SU-DHL-6 (cell line): ENCODE measurements around the gene GARIN5B.
A peak's percentile ranks its signal among the peaks of the same experiment; 100 is the strongest.
"Not testable (repeated sequence)": the region's sequence is repeated elsewhere in the genome, so short reads cannot be mapped to it uniquely, and the experiment has no call there.

Source experiments
- H2AFZ ChIP-seq: fragments of 200-600 bp; sonication (generic); 2 replicates; pipeline ENCODE4 v1.6.1; 2014; ENCODE audit warnings: low read depth, mild to moderate bottlenecking, moderate library complexity, mixed read lengths, antibody characterized with exemption, low read length; ENCODE audit not compliant: severe bottlenecking
- H3F3A ChIP-seq: fragments of 200-600 bp; shearing (Covaris generic); 2 replicates; pipeline ENCODE4 v1.6.0; 2016; ENCODE audit warnings: antibody characterized with exemption, mild to moderate bottlenecking; ENCODE audit not compliant: insufficient read depth
- H3K27ac ChIP-seq: fragments of 200-600 bp; sonication (generic); 2 replicates; pipeline ENCODE4 v1.5.1; 2016; ENCODE audit warnings: low read depth, mild to moderate bottlenecking, low read length, moderate library complexity, mixed read lengths
- H3K27me3 ChIP-seq: fragments of 200-600 bp; sonication (generic), shearing (Covaris generic); 2 replicates; pipeline ENCODE4 v1.6.0; 2014; ENCODE audit warnings: mild to moderate bottlenecking, low read length
- H3K36me3 ChIP-seq: fragments of 200-600 bp; sonication (generic); 2 replicates; pipeline ENCODE4 v1.6.1; 2014; ENCODE audit warnings: mild to moderate bottlenecking, low read length, mixed read lengths
- H3K4me2 ChIP-seq: fragments of 300-600, 200-600 bp; shearing (Covaris generic), sonication (generic); 2 replicates; pipeline ENCODE4 v1.6.0; 2014; ENCODE audit warnings: low read length, low read depth, mild to moderate bottlenecking; ENCODE audit not compliant: poor library complexity, severe bottlenecking
- H3K4me3 ChIP-seq: fragments of 200-600 bp; sonication (generic); 2 replicates; pipeline ENCODE4 v1.5.1; 2014; ENCODE audit warnings: antibody characterized with exemption, low read length, mild to moderate bottlenecking, mixed read lengths; ENCODE audit not compliant: insufficient read depth, poor library complexity, severe bottlenecking
- H3K79me2 ChIP-seq: fragments of 200-600 bp; sonication (generic); 2 replicates; pipeline ENCODE4 v1.6.1; 2014; ENCODE audit warnings: mild to moderate bottlenecking, low read length, moderate library complexity; ENCODE audit not compliant: insufficient read depth
- H3K9ac ChIP-seq: fragments of 200-600 bp; sonication (generic); 2 replicates; pipeline ENCODE4 v1.7.0; 2014; ENCODE audit warnings: mild to moderate bottlenecking, low read length
- H3K9me2 ChIP-seq: fragments of 200-600 bp; sonication (generic); replicated peaks from 2 replicates; pipeline ENCODE4 v1.6.1; 2014; ENCODE audit warnings: low read length; ENCODE audit not compliant: insufficient read depth
- H3K9me3 ChIP-seq: fragments of 200-600 bp; sonication (generic); 2 replicates; pipeline ENCODE4 v1.6.1; 2014; ENCODE audit warnings: low read length, mixed read lengths; ENCODE audit not compliant: insufficient read depth
- H4K20me1 ChIP-seq: fragments of 200-600 bp; sonication (generic); 2 replicates; pipeline ENCODE4 v1.6.1; 2014; ENCODE audit warnings: low read depth, mild to moderate bottlenecking, antibody characterized with exemption, low read length, moderate library complexity, mixed read lengths
- EZH2phosphoT487 ChIP-seq: fragments of 200-600 bp; sonication (generic), shearing (Covaris generic); conservative IDR thresholded peaks from 2 replicates; pipeline ENCODE4 v1.6.1; 2018; ENCODE audit warnings: mild to moderate bottlenecking, antibody characterized with exemption, low read length, moderate library complexity, mixed read lengths
- TF ChIP-seq, protein P1 (sequence below): fragments of 200-600 bp; sonication (generic); IDR thresholded peaks from one replicate; pipeline ENCODE4 v1.5.1; 2017; ENCODE audit warnings: antibody characterized with exemption, mild to moderate bottlenecking, low read length, moderate library complexity; ENCODE audit not compliant: insufficient read depth, poor library complexity, severe bottlenecking

Gene GARIN5B

DNA sequence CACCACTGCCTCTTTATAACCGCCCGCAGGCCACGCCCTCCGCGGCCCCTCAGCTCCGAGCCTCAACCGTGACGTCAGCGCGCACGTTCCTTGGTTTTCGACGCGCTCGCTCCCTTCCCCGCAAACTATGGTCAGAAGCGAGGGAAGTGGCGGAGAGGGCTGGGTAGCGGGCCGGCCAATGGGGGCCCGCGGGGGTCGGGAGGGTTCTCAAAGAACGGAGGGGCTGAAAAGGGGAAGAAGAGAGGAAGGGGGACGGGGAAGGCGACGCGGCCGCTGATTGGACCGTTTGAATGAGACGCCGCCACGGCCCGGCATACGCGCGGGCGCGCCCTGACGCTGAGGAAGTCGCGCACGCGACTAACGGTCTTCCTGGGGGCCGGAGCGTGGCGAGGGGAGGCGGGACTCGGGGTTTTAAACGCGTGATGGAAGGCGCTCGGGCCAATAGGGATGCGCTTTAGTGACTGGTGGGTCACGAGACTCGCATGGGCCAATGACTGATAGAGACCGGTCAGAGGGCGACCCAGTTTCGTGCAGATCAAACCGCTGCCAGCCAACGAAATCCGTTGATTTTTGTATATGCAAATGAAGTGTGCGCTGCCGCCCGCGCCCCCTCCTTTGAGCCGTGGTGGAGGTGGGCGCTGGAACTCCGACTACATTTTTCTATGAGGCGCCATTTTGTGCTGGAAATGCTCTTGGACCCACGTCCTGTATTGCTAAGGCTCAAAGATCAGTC lies 44.9 kb upstream of the GARIN5B start:
- H4K20me1 ChIP-seq, result peaks cover 18% of the 10 kb centered on the region
- H3K27ac ChIP-seq, result peak overlapping the region; percentile 97
- H3F3A ChIP-seq, result peaks cover 6% of the 10 kb centered on the region; the same call in 1 of the 2 replicates
- H3K36me3 ChIP-seq, result peaks cover 28% of the 10 kb centered on the region
- peaks cover 22% of the 10 kb centered on the region for H3K79me2 ChIP-seq
- H3K4me2 ChIP-seq, result peak overlapping the region; percentile 68
- 0 out of 2 replicates have a peak, but pooled peaks cover 4% of the 10 kb centered on the region for H3K27me3 ChIP-seq
- H3K4me3 ChIP-seq, result peak overlapping the region; percentile 95
- peak overlapping the region; percentile 49 for H2AFZ ChIP-seq
- peak overlapping the region; percentile 100 for H3K9ac ChIP-seq
- no peak for TF ChIP-seq EZH2phosphoT487
- TF ChIP-seq, protein P1, sequence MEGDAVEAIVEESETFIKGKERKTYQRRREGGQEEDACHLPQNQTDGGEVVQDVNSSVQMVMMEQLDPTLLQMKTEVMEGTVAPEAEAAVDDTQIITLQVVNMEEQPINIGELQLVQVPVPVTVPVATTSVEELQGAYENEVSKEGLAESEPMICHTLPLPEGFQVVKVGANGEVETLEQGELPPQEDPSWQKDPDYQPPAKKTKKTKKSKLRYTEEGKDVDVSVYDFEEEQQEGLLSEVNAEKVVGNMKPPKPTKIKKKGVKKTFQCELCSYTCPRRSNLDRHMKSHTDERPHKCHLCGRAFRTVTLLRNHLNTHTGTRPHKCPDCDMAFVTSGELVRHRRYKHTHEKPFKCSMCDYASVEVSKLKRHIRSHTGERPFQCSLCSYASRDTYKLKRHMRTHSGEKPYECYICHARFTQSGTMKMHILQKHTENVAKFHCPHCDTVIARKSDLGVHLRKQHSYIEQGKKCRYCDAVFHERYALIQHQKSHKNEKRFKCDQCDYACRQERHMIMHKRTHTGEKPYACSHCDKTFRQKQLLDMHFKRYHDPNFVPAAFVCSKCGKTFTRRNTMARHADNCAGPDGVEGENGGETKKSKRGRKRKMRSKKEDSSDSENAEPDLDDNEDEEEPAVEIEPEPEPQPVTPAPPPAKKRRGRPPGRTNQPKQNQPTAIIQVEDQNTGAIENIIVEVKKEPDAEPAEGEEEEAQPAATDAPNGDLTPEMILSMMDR, result no peak
- no peaks in the 10 kb centered on the region for H3K9me2 ChIP-seq
- no peaks in the 10 kb centered on the region for H3K9me3 ChIP-seq

DNA sequence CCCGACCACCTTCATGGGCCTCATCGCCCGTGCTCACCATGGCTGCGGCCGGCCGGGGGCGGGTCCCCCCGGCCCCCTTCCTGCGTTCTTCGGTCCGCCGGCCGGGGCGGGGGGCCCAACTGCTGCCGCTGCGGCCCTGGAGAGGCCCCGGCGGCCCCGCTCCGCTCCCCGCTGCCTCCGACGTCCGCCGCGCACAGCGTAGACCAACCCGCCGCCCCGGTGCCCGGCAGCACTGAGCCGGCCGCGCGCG lies 44.4 kb upstream of the GARIN5B start, which contains the start of gene UBE2S:
Gene UBE2S, minus strand, starts transcription at position 239 of the 250 bp plus-strand sequence. Its CDS starts 199 bp downstream, at position 40.
- Histone ChIP-seq H3K4me3 (peak within 1 kb of the TSS; percentile 95), H3K9ac (peak within 1 kb of the TSS; percentile 100), H2AFZ (peak within 1 kb of the TSS; percentile 49), H4K20me1 (peaks cover 22% of the 10 kb centered on the region), H3K27ac (peak within 1 kb of the TSS; percentile 97), H3K4me2 (peak within 1 kb of the TSS; percentile 68), H3K79me2 (peaks cover 22% of the 10 kb centered on the region), H3K36me3 (peaks cover 32% of the 10 kb centered on the region)
- not testable (repeated sequence) for H3K27me3 ChIP-seq, H3K9me2 ChIP-seq, H3F3A ChIP-seq, H3K9me3 ChIP-seq

DNA sequence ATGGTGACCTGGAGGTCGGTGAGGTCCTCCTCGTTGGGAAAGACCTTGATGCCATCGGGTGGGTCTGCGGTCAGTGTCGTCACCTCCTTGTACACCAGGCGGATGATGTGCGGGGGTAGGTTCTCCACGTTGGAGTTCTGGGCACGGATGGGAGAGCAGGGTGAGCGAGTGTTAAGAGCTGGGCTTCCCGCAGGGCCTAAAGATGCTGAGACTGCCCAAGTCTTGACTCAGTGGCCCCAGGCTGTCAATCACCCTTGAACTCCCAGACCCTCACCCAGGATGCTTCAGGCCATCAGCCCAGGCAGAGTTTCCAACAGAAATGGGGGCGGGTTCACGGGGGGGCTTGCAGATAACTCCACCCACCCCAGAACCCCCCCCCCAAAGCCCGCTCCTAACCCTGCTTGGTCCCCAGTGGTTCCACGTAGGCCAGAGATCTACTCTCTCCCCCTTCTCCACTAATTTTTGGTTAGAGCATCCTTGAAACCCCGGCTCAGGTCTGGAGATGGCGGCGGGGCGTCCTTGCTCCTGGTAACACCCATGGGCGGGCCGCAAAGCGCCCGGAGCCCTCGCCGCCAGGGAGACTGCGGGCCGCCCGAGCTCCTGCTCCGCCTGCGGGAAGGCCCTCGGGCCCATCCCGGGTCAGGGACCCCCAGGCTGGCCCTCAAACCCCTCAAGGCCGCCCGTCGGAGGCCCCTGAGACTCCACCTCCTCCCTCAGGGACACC lies 43.9 kb upstream of the GARIN5B start:
- Histone ChIP-seq H3K27ac (peak overlapping the region; percentile 97), H4K20me1 (peaks cover 23% of the 10 kb centered on the region), H3K4me3 (peak overlapping the region; percentile 95), H3F3A (peaks cover 12% of the 10 kb centered on the region), H2AFZ (no peak overlapping the region), H3K9ac (peak overlapping the region; percentile 100), H3K79me2 (peaks cover 22% of the 10 kb centered on the region), H3K9me2 (no peaks in the 10 kb centered on the region), H3K4me2 (peak overlapping the region; percentile 68), H3K36me3 (peaks cover 34% of the 10 kb centered on the region), H3K9me3 (no peaks in the 10 kb centered on the region), H3K27me3 (0 out of 2 replicates have a peak, but pooled peaks cover 4% of the 10 kb centered on the region)
- TF ChIP-seq, protein P1, result no peak
- TF ChIP-seq EZH2phosphoT487, result no peak
